Large intestine (tissue), 3 donors: ENCODE results near the gene MYO1F. TPM values are rescaled to one million over a fixed set of nuclear protein-coding genes. Genes with fewer than 3 reads are reported as not detected.

Experiments
- DNase-seq, 2 donors: peaks; one replicate each; pipeline versions ENCODE4 v3.0.0 to v3.0.0-alpha.2; 2013
- H3K27ac ChIP-seq: one replicate; pipeline ENCODE4 v1.5.1; 2013; ENCODE audit warnings: low read length
- H3K27me3 ChIP-seq: 2 replicates; pipeline ENCODE4 v1.6.1; 2013; ENCODE audit warnings: low read length; ENCODE audit not compliant: control insufficient read depth, insufficient read depth
- H3K36me3 ChIP-seq: 2 replicates; pipeline ENCODE4 v1.6.1; 2013; ENCODE audit warnings: low read length; ENCODE audit not compliant: control insufficient read depth, insufficient read depth
- H3K4me1 ChIP-seq: one replicate; pipeline ENCODE4 v1.6.1; 2013; ENCODE audit warnings: low read length; ENCODE audit not compliant: control insufficient read depth, insufficient read depth
- H3K4me3 ChIP-seq: one replicate; pipeline ENCODE4 v1.5.1; 2013; ENCODE audit warnings: low read length
- H3K9me3 ChIP-seq: one replicate; pipeline ENCODE4 v1.6.1; 2013; ENCODE audit warnings: mild to moderate bottlenecking, low read depth, low read length, moderate library complexity; ENCODE audit not compliant: control insufficient read depth
- WGBS: methylation state at CpG from one replicate; pipeline ENCODE4 v1.1.5; 2013; ENCODE audit warnings: low lambda C conversion rate; ENCODE audit not compliant: insufficient coverage; 5-methylcytosine and 5-hydroxymethylcytosine counted together
- polyA plus RNA-seq: library from polyadenylated mRNA; unstranded; fragments of 120-200 nt; gene quantifications from one replicate; pipeline ENCODE4 v1.2.1, GENCODE V29; 2013

The MYO1F gene
- polyA plus RNA-seq, 1 donor: 13.9 TPM

GRCh38 chr19:8537099-8537498, 40.1 kb downstream of the MYO1F start:
- H3K36me3 ChIP-seq: no peaks in the 10 kb centered on the region
- H3K27me3 ChIP-seq: no peaks in the 10 kb centered on the region
- no peak for DNase-seq
- H3K4me3 ChIP-seq: no peak overlapping the region
- no CpG with 5 or more reads among the region's 3 CpGs for WGBS
- H3K4me1 ChIP-seq: peaks cover 7% of the 10 kb centered on the region
- H3K27ac ChIP-seq: no peak overlapping the region
- no peaks in the 10 kb centered on the region for H3K9me3 ChIP-seq

DNA sequence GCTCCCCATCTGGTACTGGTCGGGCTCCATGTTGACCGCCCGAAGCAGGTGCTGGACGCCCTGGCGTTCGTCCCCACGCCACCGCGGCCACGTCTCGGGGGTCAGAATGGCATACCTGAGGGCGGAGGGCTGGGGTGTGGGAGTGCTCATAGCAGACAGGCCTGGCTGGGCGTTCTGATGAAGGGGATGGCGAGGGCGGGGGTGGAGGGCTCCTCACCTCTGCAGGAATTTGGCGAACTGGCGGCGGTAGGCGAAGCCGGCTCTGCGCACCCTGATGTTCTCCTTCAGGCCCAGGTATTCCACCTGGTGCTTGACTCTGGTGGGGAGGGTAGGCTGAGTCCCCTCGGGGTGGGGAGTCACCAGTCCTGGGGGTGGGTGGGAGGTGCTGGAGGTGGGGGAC, 41.0 kb downstream of the MYO1F start:
- no peaks in the 10 kb centered on the region for H3K36me3 ChIP-seq
- peaks cover 11% of the 10 kb centered on the region for H3K4me1 ChIP-seq
- WGBS: no CpG with 5 or more reads among the region's 22 CpGs
- no peaks in the 10 kb centered on the region for H3K9me3 ChIP-seq
- DNase-seq: no peak
- H3K4me3 ChIP-seq: no peak overlapping the region
- H3K27ac ChIP-seq: no peak overlapping the region
- no peaks in the 10 kb centered on the region for H3K27me3 ChIP-seq

DNA sequence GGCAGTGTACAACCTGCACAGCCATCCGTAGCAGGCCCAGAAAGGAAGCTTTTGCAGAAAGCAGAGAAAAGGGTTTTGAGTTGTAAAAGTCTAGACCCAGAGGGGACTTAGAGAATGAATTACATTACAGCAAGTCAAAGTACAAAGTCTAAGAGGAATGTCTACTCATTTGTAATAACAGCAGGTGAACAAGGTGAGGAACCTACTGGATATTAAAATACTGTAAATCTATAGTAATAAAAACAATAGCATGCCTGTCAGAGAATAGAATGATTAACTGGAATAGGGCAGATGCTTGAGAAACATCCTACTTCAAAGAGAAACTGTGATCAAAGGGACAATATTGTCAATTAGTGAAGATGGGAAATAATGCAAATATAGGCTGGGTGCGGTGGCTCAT, 45.0 kb downstream of the MYO1F start:
- Histone ChIP-seq H3K27ac (peak overlapping the region; percentile 56), H3K9me3 (peaks cover 7% of the 10 kb centered on the region), H3K36me3 (no peaks in the 10 kb centered on the region), H3K27me3 (no peaks in the 10 kb centered on the region), H3K4me1 (peaks cover 27% of the 10 kb centered on the region), H3K4me3 (no peak overlapping the region)
- WGBS: 0% methylated on average over 1 of the region's 2 CpGs
- peak in 1 of 2 donors; percentile 85 for DNase-seq

DNA sequence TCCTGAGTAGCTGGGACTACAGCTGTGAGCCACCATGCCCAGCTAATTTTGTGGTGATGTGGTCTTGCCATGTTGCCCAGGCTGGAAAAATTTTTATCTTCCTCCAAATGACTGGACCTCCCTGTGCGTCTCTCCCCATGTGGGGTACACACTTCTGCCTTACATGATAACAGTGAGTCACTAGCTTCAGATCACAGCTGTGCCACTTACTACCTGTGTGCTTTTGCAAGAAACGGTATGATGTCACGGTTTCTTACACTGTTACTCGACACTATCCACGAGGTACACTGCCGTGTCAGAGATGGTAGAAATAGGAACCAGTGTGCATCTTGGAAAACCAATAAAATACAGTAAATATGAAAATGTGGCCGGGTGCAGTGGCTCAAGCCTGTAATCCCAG, 45.8 kb downstream of the MYO1F start:
- WGBS: no CpG with 5 or more reads among the region's 7 CpGs

GRCh38 chr19:8530061-8530679, 47.1 kb downstream of the MYO1F start:
- no peaks in the 10 kb centered on the region for H3K27me3 ChIP-seq
- H3K4me1 ChIP-seq: peaks cover 33% of the 10 kb centered on the region
- WGBS: no CpG with 5 or more reads among the region's 35 CpGs
- H3K9me3 ChIP-seq: peaks cover 7% of the 10 kb centered on the region
- no peaks in the 10 kb centered on the region for H3K36me3 ChIP-seq
- H3K4me3 ChIP-seq: no peak overlapping the region
- no peak for DNase-seq
- no peak overlapping the region for H3K27ac ChIP-seq

More for the DNA sequence above, 45.8 kb downstream of the MYO1F start:
- Histone ChIP-seq H3K27ac (no peak overlapping the region), H3K36me3 (no peaks in the 10 kb centered on the region), H3K27me3 (no peaks in the 10 kb centered on the region), H3K4me1 (peaks cover 33% of the 10 kb centered on the region), H3K9me3 (peaks cover 7% of the 10 kb centered on the region), H3K4me3 (no peak overlapping the region)
- no peak for DNase-seq

DNA sequence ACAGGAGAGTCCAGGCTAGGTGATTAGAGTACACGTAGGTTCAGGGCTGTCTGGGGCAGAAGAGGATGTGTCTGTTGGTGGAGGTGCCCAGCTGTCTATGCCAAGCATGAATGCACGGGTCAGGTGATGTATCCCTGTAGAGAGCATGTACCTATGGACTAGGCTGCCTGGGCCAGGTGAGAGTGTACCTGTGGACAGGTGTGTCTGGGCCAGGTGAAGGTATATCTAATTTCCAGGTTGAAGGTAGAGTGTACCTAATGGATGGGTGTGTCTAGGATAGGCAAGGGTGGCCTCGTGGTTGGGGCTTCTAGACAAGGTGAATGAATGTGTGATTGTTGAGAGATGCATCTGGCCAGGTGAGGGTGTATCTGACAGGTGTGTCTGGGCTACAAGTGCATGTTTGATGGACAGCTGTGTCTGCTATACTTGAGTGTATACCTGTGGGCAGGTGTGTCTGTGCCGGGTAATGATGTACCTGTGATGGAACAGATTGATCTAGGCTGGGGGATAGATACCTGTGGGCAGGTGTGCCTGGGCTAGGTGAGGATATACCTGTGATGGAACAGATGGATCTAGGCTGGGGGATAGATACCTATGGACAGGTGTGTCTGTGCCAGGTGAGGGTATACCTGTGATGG, 47.8 kb downstream of the MYO1F start:
- Histone ChIP-seq H3K9me3 (peaks cover 7% of the 10 kb centered on the region), H3K27ac (peak overlapping the region; percentile 29), H3K36me3 (no peaks in the 10 kb centered on the region), H3K4me3 (no peak overlapping the region), H3K4me1 (peaks cover 33% of the 10 kb centered on the region), H3K27me3 (no peaks in the 10 kb centered on the region)
- 60% methylated on average over 1 of the region's 4 CpGs for WGBS
- peak in 1 of 2 donors; percentile 36 for DNase-seq

- Histone ChIP-seq H3K27ac (no peak overlapping the region), H3K27me3 (no peaks in the 10 kb centered on the region), H3K4me3 (no peak overlapping the region), H3K9me3 (peaks cover 7% of the 10 kb centered on the region), H3K36me3 (no peaks in the 10 kb centered on the region), H3K4me1 (peaks cover 33% of the 10 kb centered on the region)
- DNase-seq: peak in 1 of 2 donors; percentile 66
- WGBS: no CpG with 5 or more reads among the region's 4 CpGs
Measured at GRCh38 chr19:8528500-8528899, 48.7 kb downstream of the MYO1F start.

- peaks cover 7% of the 10 kb centered on the region for H3K9me3 ChIP-seq
- H3K27me3 ChIP-seq: no peaks in the 10 kb centered on the region
- H3K27ac ChIP-seq: peak overlapping the region; percentile 86
- DNase-seq: peak; percentile 91
- peaks cover 25% of the 10 kb centered on the region for H3K4me1 ChIP-seq
- WGBS: 71% methylated on average over 1 of the region's 57 CpGs
- H3K36me3 ChIP-seq: no peaks in the 10 kb centered on the region
- H3K4me3 ChIP-seq: peak overlapping the region; percentile 96
Measured at GRCh38 chr19:8526345-8527091, 50.7 kb downstream of the MYO1F start.

- Histone ChIP-seq H3K36me3 (no peaks in the 10 kb centered on the region), H3K9me3 (peaks cover 5% of the 10 kb centered on the region), H3K27me3 (no peaks in the 10 kb centered on the region), H3K4me1 (peaks cover 31% of the 10 kb centered on the region), H3K4me3 (peak overlapping the region; percentile 48), H3K27ac (peak overlapping the region; percentile 82)
- 0% methylated on average over 1 of the region's 15 CpGs for WGBS
- no peak for DNase-seq
Measured at GRCh38 chr19:8525401-8525684, 51.9 kb downstream of the MYO1F start.

GRCh38 chr19:8519388-8519787, 57.9 kb downstream of the MYO1F start:
- DNase-seq: no peak
- H3K4me3 ChIP-seq: no peak overlapping the region
- no CpG with 5 or more reads among the region's 6 CpGs for WGBS
- no peaks in the 10 kb centered on the region for H3K27me3 ChIP-seq
- H3K36me3 ChIP-seq: no peaks in the 10 kb centered on the region
- no peak overlapping the region for H3K27ac ChIP-seq
- H3K4me1 ChIP-seq: peaks cover 18% of the 10 kb centered on the region
- H3K9me3 ChIP-seq: no peaks in the 10 kb centered on the region
